DMS53 treated with DMSO at 0.1 percent for 48 hours (cell line): ENCODE measurements around the gene MGAT3.
"Not testable (repeated sequence)": the region's sequence is repeated elsewhere in the genome, so short reads cannot be mapped to it uniquely, and the experiment has no call there.

Source experiments
- DNase-seq: peaks from one replicate; lab custom pipeline; 2025; ENCODE audit not compliant: unreplicated experiment; lab: John Stamatoyannopoulos, UW

The MGAT3 gene

GRCh38 chr22:39510529-39511149 is 53.8 kb downstream of the MGAT3 start:
- no peak for DNase-seq

- DNase-seq = no peak
Observed at GRCh38 chr22:39511226-39511625, 54.4 kb downstream of the MGAT3 start.

GRCh38 chr22:39512026-39512425 is 55.2 kb downstream of the MGAT3 start:
- DNase-seq = no peak

GRCh38 chr22:39513791-39514190 is 57.0 kb downstream of the MGAT3 start:
- DNase-seq = no peak

GRCh38 chr22:39514373-39514973 is 57.7 kb downstream of the MGAT3 start:
- DNase-seq = no peak

GRCh38 chr22:39515266-39516050 is 58.6 kb downstream of the MGAT3 start:
- no peak for DNase-seq

- no peak for DNase-seq
Observed at GRCh38 chr22:39517470-39517869, 60.7 kb downstream of the MGAT3 start.

- DNase-seq = no peak
Observed at GRCh38 chr22:39518144-39518786, 61.5 kb downstream of the MGAT3 start.

GRCh38 chr22:39518996-39519680 is 62.3 kb downstream of the MGAT3 start:
- no peak for DNase-seq

GRCh38 chr22:39519681-39520225 is 62.9 kb downstream of the MGAT3 start:
- DNase-seq = peak; percentile 94

GRCh38 chr22:39520226-39521105 is 63.7 kb downstream of the MGAT3 start, which contains the start of gene ATF4:
TSS of gene ATF4 (plus strand) at chr22:39520562. CDS start at chr22:39521446, 884 bp downstream.
- DNase-seq = no peak

- not testable (repeated sequence) for DNase-seq
Observed at GRCh38 chr22:39521106-39521885, 64.5 kb downstream of the MGAT3 start.

GRCh38 chr22:39522091-39522490 is 65.3 kb downstream of the MGAT3 start:
- DNase-seq = not testable (repeated sequence)

- peak; percentile 63 for DNase-seq
Observed at GRCh38 chr22:39522567-39523300, 65.9 kb downstream of the MGAT3 start.

GRCh38 chr22:39524089-39524752 is 67.4 kb downstream of the MGAT3 start:
- DNase-seq = no peak

GRCh38 chr22:39524753-39525657 is 68.2 kb downstream of the MGAT3 start:
- no peak for DNase-seq

GRCh38 chr22:39525658-39525975 is 68.8 kb downstream of the MGAT3 start:
- DNase-seq = no peak
